Measurements from ENCODE around the gene EXOC2.
"Not testable (repeated sequence)": the region's sequence is repeated elsewhere in the genome, so short reads cannot be mapped to it uniquely, and the experiment has no call there.

EXOC2 gene

GRCh38 chr6:617456-618100 is 75.4 kb downstream of the EXOC2 start:
- no peak overlapping the region for H3K27ac ChIP-seq
- no peak for DNase-seq (ENCODE audit: low spot score)
- no peak for TF ChIP-seq CTCF (IDR thresholded peaks at IDR 0.05)
- no peak overlapping the region for H3K4me3 ChIP-seq

- no peak for DNase-seq (ENCODE audit: low spot score)
- no peak for TF ChIP-seq CTCF (IDR thresholded peaks at IDR 0.05)
- Histone ChIP-seq H3K27ac (no peak overlapping the region), H3K4me3 (no peak overlapping the region)
Observed at GRCh38 chr6:613981-614380, 79.0 kb downstream of the EXOC2 start.

- Histone ChIP-seq H3K4me3 (no peak overlapping the region), H3K27ac (no peak overlapping the region)
- no peak for DNase-seq (ENCODE audit: low spot score)
- TF ChIP-seq CTCF (IDR thresholded peaks at IDR 0.05), result no peak
Observed at GRCh38 chr6:611928-612327, 81.0 kb downstream of the EXOC2 start.

- no peak for DNase-seq (ENCODE audit: low spot score)
- no peak overlapping the region for H3K4me3 ChIP-seq
- no peak overlapping the region for H3K27ac ChIP-seq
- TF ChIP-seq CTCF (IDR thresholded peaks at IDR 0.05), result no peak
Observed at GRCh38 chr6:610882-611281, 82.1 kb downstream of the EXOC2 start.

GRCh38 chr6:609905-610304 is 83.0 kb downstream of the EXOC2 start:
- Histone ChIP-seq H3K27ac (no peak overlapping the region), H3K4me3 (no peak overlapping the region)
- no peak for DNase-seq (ENCODE audit: low spot score)
- TF ChIP-seq CTCF (IDR thresholded peaks at IDR 0.05), result no peak

- no peak overlapping the region for H3K4me3 ChIP-seq
- no peak overlapping the region for H3K27ac ChIP-seq
- DNase-seq (ENCODE audit: low spot score), result no peak
- TF ChIP-seq CTCF (IDR thresholded peaks at IDR 0.05), result no peak
Observed at GRCh38 chr6:606829-607379, 86.0 kb downstream of the EXOC2 start.

GRCh38 chr6:605895-606294 is 87.0 kb downstream of the EXOC2 start:
- H3K27ac ChIP-seq; H3K4me3 ChIP-seq; DNase-seq (ENCODE audit: low spot score): not testable (repeated sequence)
